Activated CD4-positive, alpha-beta T cell treated with anti-CD3 and anti-CD28 coated beads, Interleukin-2, amount 10 ng/mL, durations not matched to agents 24 days and 14 days (primary cell): ENCODE data around the gene TAS2R20. TPM values are rescaled to one million over a fixed set of nuclear protein-coding genes. Genes with fewer than 3 reads are reported as not detected.
"Not testable (repeated sequence)": the region's sequence is repeated elsewhere in the genome, so short reads cannot be mapped to it uniquely, and the experiment has no call there.

Experiments
- DNase-seq: peaks from one replicate; pipeline ENCODE4 v3.0.0; 2022
- H3K27ac Mint-ChIP-seq: one replicate; pipeline ENCODE4 v1.8.0; 2022; ENCODE audit warnings: mild to moderate bottlenecking, mixed read lengths
- H3K27me3 Mint-ChIP-seq: one replicate; pipeline ENCODE4 v1.8.0; 2022; ENCODE audit warnings: mixed read lengths
- H3K36me3 Mint-ChIP-seq: one replicate; pipeline ENCODE4 v1.8.0; 2022; ENCODE audit warnings: low read depth, mild to moderate bottlenecking, mixed read lengths
- H3K4me1 Mint-ChIP-seq: one replicate; pipeline ENCODE4 v1.8.0; 2021; ENCODE audit warnings: mixed read lengths
- H3K4me3 Mint-ChIP-seq: one replicate; pipeline ENCODE4 v1.8.0; 2022; ENCODE audit warnings: mild to moderate bottlenecking, moderate library complexity, mixed read lengths
- H3K9me3 Mint-ChIP-seq: one replicate; pipeline ENCODE4 v1.8.0; 2021; ENCODE audit warnings: mixed read lengths
- intact Hi-C: fragments of 100-400 bp; cut with micrococcal nuclease; formaldehyde crosslinking; loops from one replicate; pipeline ENCODE4 v1.15.1; 2023
- total RNA-seq: library from RNA; stranded (reverse); gene quantifications from 2 replicates; pipeline ENCODE4 v1.2.3, GENCODE V29; 2022

The TAS2R20 gene
- 2.0 and 2.1 TPM in 2 replicates for total RNA-seq

GRCh38 chr12:10998204-10998603, at the start of gene TAS2R20:
Gene TAS2R20 (minus strand): TSS chr12:10998304. CDS start chr12:10997875, 429 bp downstream.
- DNase-seq, result no peak
- peaks cover 11% of the 10 kb centered on the region for H3K36me3 Mint-ChIP-seq
- H3K4me3 Mint-ChIP-seq, result no peak within 1 kb of the TSS
- no peak within 1 kb of the TSS for H3K27ac Mint-ChIP-seq
- H3K4me1 Mint-ChIP-seq, result no peaks in the 10 kb centered on the region
- intact Hi-C loops, result no loop called here
- no peaks in the 10 kb centered on the region for H3K27me3 Mint-ChIP-seq
- H3K9me3 Mint-ChIP-seq, result no peaks in the 10 kb centered on the region

GRCh38 chr12:11041366-11041765, 43.3 kb upstream of the TAS2R20 start:
- H3K4me3 Mint-ChIP-seq, H3K27me3 Mint-ChIP-seq, DNase-seq, H3K4me1 Mint-ChIP-seq, H3K9me3 Mint-ChIP-seq, H3K27ac Mint-ChIP-seq, intact Hi-C loops: not testable (repeated sequence)
- peaks cover 49% of the 10 kb centered on the region for H3K36me3 Mint-ChIP-seq

GRCh38 chr12:11040162-11040561, 42.1 kb upstream of the TAS2R20 start:
- Mint-ChIP-seq H3K36me3 (peaks cover 46% of the 10 kb centered on the region), H3K27me3 (no peaks in the 10 kb centered on the region), H3K4me1 (no peaks in the 10 kb centered on the region), H3K4me3 (no peak overlapping the region), H3K27ac (no peak overlapping the region), H3K9me3 (peaks cover 8% of the 10 kb centered on the region)
- intact Hi-C loops, result no loop called here
- no peak for DNase-seq

GRCh38 chr12:11039171-11039570, 41.1 kb upstream of the TAS2R20 start:
- DNase-seq, result no peak
- Mint-ChIP-seq H3K4me1 (no peaks in the 10 kb centered on the region), H3K27me3 (no peaks in the 10 kb centered on the region), H3K27ac (no peak overlapping the region), H3K36me3 (peaks cover 38% of the 10 kb centered on the region), H3K9me3 (peaks cover 4% of the 10 kb centered on the region), H3K4me3 (no peak overlapping the region)
- intact Hi-C loops, result no loop called here

GRCh38 chr12:11033959-11034358, 35.9 kb upstream of the TAS2R20 start:
- H3K27ac Mint-ChIP-seq, H3K27me3 Mint-ChIP-seq, DNase-seq, H3K9me3 Mint-ChIP-seq, H3K4me1 Mint-ChIP-seq, intact Hi-C loops, H3K4me3 Mint-ChIP-seq: not testable (repeated sequence)
- H3K36me3 Mint-ChIP-seq, result peaks cover 25% of the 10 kb centered on the region

- Mint-ChIP-seq H3K4me3 (no peak within 1 kb of the TSS), H3K9me3 (no peaks in the 10 kb centered on the region), H3K4me1 (no peaks in the 10 kb centered on the region), H3K36me3 (peaks cover 34% of the 10 kb centered on the region), H3K27ac (no peak within 1 kb of the TSS), H3K27me3 (no peaks in the 10 kb centered on the region)
- intact Hi-C loops, result no loop called here
- DNase-seq, result no peak
Observed at GRCh38 chr12:11031307-11031706, 33.2 kb upstream of the TAS2R20 start, which contains the start of gene TAS2R31. Gene TAS2R31 (minus strand): TSS chr12:11031407. CDS start chr12:11031335, 72 bp downstream.

GRCh38 chr12:11026118-11026517, 28.0 kb upstream of the TAS2R20 start:
- intact Hi-C loops, result no loop called here

GRCh38 chr12:11023387-11023786, 25.3 kb upstream of the TAS2R20 start:
- H3K4me3 Mint-ChIP-seq, result no peak overlapping the region
- DNase-seq, result no peak
- H3K27ac Mint-ChIP-seq, result no peak overlapping the region
- peaks cover 7% of the 10 kb centered on the region for H3K9me3 Mint-ChIP-seq
- peaks cover 30% of the 10 kb centered on the region for H3K36me3 Mint-ChIP-seq
- intact Hi-C loops, result no loop called here
- H3K4me1 Mint-ChIP-seq, result peaks cover 1% of the 10 kb centered on the region
- H3K27me3 Mint-ChIP-seq, result no peaks in the 10 kb centered on the region

More at GRCh38 chr12:11026118-11026517, 28.0 kb upstream of the TAS2R20 start:
- Mint-ChIP-seq H3K36me3 (peaks cover 39% of the 10 kb centered on the region), H3K4me1 (peaks cover 1% of the 10 kb centered on the region), H3K9me3 (peaks cover 7% of the 10 kb centered on the region), H3K27ac (no peak overlapping the region), H3K27me3 (no peaks in the 10 kb centered on the region), H3K4me3 (no peak overlapping the region)
- DNase-seq, result no peak

- Mint-ChIP-seq H3K4me1 (peaks cover 1% of the 10 kb centered on the region), H3K27ac (no peak within 1 kb of the TSS), H3K36me3 (peaks cover 26% of the 10 kb centered on the region), H3K27me3 (no peaks in the 10 kb centered on the region), H3K9me3 (peaks cover 7% of the 10 kb centered on the region), H3K4me3 (no peak within 1 kb of the TSS)
- no peak for DNase-seq
- intact Hi-C loops, result no loop called here
Observed at GRCh38 chr12:11022520-11022919, 24.4 kb upstream of the TAS2R20 start, which contains the start of gene TAS2R19. Gene TAS2R19 (minus strand): TSS chr12:11022620. CDS start chr12:11022571, 49 bp downstream.

GRCh38 chr12:11016937-11017336, 18.8 kb upstream of the TAS2R20 start:
- no peak for DNase-seq
- Mint-ChIP-seq H3K27ac (no peak overlapping the region), H3K9me3 (no peaks in the 10 kb centered on the region), H3K4me1 (peaks cover 4% of the 10 kb centered on the region), H3K27me3 (no peaks in the 10 kb centered on the region), H3K4me3 (no peak overlapping the region), H3K36me3 (peaks cover 11% of the 10 kb centered on the region)
- intact Hi-C loops, result loop anchor here (5.0 kb wide), 1 partner anchor 55 kb away; no protein-coding TSS in a partner anchor

GRCh38 chr12:11015775-11016430, 17.8 kb upstream of the TAS2R20 start:
- no peak for DNase-seq
- Mint-ChIP-seq H3K4me3 (no peak overlapping the region), H3K9me3 (no peaks in the 10 kb centered on the region), H3K4me1 (peaks cover 2% of the 10 kb centered on the region), H3K36me3 (peaks cover 9% of the 10 kb centered on the region), H3K27me3 (no peaks in the 10 kb centered on the region), H3K27ac (no peak overlapping the region)
- intact Hi-C loops, result loop anchor here (5.0 kb wide), 1 partner anchor 56 kb away; no protein-coding TSS in a partner anchor

- DNase-seq, result no peak
- Mint-ChIP-seq H3K4me1 (peaks cover 2% of the 10 kb centered on the region), H3K27me3 (no peaks in the 10 kb centered on the region), H3K9me3 (peaks cover 3% of the 10 kb centered on the region), H3K27ac (no peak overlapping the region), H3K36me3 (peaks cover 9% of the 10 kb centered on the region), H3K4me3 (no peak overlapping the region)
- intact Hi-C loops, result no loop called here
Observed at GRCh38 chr12:11014234-11014633, 16.1 kb upstream of the TAS2R20 start.

GRCh38 chr12:11007608-11008007, 9.5 kb upstream of the TAS2R20 start:
- Mint-ChIP-seq H3K4me1 (no peaks in the 10 kb centered on the region), H3K36me3 (peaks cover 4% of the 10 kb centered on the region), H3K4me3 (no peak overlapping the region), H3K9me3 (peaks cover 3% of the 10 kb centered on the region), H3K27me3 (no peaks in the 10 kb centered on the region), H3K27ac (no peak overlapping the region)
- DNase-seq, result no peak
- intact Hi-C loops, result no loop called here

- no peak for DNase-seq
- Mint-ChIP-seq H3K27me3 (no peaks in the 10 kb centered on the region), H3K4me1 (no peaks in the 10 kb centered on the region), H3K4me3 (no peak overlapping the region), H3K27ac (no peak overlapping the region), H3K9me3 (peaks cover 14% of the 10 kb centered on the region), H3K36me3 (peaks cover 28% of the 10 kb centered on the region)
- intact Hi-C loops, result no loop called here
Observed at GRCh38 chr12:10994307-10994706, 3.8 kb downstream of the TAS2R20 start.
